Measurements from ENCODE around the gene CDH2. TPM values are rescaled to one million over a fixed set of nuclear protein-coding genes. Genes with fewer than 3 reads are reported as not detected.

CDH2 gene
- polyA plus RNA-seq, 1 donor from 2014 or later, result 199 TPM

DNA sequence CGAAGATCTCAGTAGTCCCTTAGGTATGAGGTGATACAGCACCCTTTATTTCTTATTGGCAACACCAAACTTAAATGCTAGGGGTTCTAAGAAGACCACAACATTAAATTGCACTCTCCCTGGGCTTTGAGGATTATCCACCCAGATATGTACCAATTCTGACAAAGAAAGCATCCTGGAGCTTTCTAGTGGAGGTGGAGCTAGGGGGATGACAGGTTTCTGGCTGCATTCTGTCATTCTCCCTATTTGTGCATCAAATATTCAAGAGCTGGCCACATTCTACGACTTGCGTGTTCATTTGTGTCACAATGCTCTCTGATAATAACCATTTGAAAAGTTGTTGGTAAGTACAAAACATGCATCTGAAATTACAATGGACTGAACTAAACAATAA is 111.1 kb downstream of the CDH2 start:
- H3K79me2 ChIP-seq (replicated peaks; ENCODE audit: insufficient read depth, low read length), result peaks cover 99% of the 10 kb centered on the region
- H3K36me3 ChIP-seq (ENCODE audit: insufficient read depth, low read length), result no peaks in the 10 kb centered on the region
- H3K4me3 ChIP-seq (ENCODE audit: low read length), result no peak overlapping the region
- no peaks in the 10 kb centered on the region for H3K27me3 ChIP-seq (ENCODE audit: insufficient read depth, low read depth, low read length)
- H3K9me2 ChIP-seq (ENCODE audit: insufficient read depth, low read length), result no peaks in the 10 kb centered on the region
- no peak overlapping the region for H3K9ac ChIP-seq (ENCODE audit: low read length)
- no peaks in the 10 kb centered on the region for H3K9me3 ChIP-seq (ENCODE audit: low read length)
- peaks cover 6% of the 10 kb centered on the region for H4K20me1 ChIP-seq (ENCODE audit: insufficient read depth)
- no peak overlapping the region for H3K4me2 ChIP-seq (ENCODE audit: low read length)
- H3K27ac ChIP-seq (ENCODE audit: low read length), result no peak overlapping the region
- H2AFZ ChIP-seq (ENCODE audit: low read depth, low read length), result no peak overlapping the region
- peaks cover 4% of the 10 kb centered on the region for H3F3A ChIP-seq (ENCODE audit: insufficient read depth, low read length, poor library complexity, severe bottlenecking)
- TF ChIP-seq, protein P1, sequence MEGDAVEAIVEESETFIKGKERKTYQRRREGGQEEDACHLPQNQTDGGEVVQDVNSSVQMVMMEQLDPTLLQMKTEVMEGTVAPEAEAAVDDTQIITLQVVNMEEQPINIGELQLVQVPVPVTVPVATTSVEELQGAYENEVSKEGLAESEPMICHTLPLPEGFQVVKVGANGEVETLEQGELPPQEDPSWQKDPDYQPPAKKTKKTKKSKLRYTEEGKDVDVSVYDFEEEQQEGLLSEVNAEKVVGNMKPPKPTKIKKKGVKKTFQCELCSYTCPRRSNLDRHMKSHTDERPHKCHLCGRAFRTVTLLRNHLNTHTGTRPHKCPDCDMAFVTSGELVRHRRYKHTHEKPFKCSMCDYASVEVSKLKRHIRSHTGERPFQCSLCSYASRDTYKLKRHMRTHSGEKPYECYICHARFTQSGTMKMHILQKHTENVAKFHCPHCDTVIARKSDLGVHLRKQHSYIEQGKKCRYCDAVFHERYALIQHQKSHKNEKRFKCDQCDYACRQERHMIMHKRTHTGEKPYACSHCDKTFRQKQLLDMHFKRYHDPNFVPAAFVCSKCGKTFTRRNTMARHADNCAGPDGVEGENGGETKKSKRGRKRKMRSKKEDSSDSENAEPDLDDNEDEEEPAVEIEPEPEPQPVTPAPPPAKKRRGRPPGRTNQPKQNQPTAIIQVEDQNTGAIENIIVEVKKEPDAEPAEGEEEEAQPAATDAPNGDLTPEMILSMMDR (IDR thresholded peaks at IDR 0.05; ENCODE audit: poor library complexity, severe bottlenecking), result no peak
- no peak for TF ChIP-seq POLR2AphosphoS5 (IDR thresholded peaks at IDR 0.05)
- TF ChIP-seq EP300 (conservative IDR thresholded peaks at IDR 0.05; ENCODE audit: poor library complexity, severe bottlenecking), result no peak
- no peak for TF ChIP-seq SMC3 (conservative IDR thresholded peaks at IDR 0.05; ENCODE audit: poor library complexity)
- TF ChIP-seq, protein P2, sequence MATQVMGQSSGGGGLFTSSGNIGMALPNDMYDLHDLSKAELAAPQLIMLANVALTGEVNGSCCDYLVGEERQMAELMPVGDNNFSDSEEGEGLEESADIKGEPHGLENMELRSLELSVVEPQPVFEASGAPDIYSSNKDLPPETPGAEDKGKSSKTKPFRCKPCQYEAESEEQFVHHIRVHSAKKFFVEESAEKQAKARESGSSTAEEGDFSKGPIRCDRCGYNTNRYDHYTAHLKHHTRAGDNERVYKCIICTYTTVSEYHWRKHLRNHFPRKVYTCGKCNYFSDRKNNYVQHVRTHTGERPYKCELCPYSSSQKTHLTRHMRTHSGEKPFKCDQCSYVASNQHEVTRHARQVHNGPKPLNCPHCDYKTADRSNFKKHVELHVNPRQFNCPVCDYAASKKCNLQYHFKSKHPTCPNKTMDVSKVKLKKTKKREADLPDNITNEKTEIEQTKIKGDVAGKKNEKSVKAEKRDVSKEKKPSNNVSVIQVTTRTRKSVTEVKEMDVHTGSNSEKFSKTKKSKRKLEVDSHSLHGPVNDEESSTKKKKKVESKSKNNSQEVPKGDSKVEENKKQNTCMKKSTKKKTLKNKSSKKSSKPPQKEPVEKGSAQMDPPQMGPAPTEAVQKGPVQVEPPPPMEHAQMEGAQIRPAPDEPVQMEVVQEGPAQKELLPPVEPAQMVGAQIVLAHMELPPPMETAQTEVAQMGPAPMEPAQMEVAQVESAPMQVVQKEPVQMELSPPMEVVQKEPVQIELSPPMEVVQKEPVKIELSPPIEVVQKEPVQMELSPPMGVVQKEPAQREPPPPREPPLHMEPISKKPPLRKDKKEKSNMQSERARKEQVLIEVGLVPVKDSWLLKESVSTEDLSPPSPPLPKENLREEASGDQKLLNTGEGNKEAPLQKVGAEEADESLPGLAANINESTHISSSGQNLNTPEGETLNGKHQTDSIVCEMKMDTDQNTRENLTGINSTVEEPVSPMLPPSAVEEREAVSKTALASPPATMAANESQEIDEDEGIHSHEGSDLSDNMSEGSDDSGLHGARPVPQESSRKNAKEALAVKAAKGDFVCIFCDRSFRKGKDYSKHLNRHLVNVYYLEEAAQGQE (IDR thresholded peaks at IDR 0.05; ENCODE audit: borderline replicate concordance), result no peak
- no peak for TF ChIP-seq TAF1 (IDR thresholded peaks at IDR 0.05; ENCODE audit: low read depth)
- no peak for TF ChIP-seq RAD21 (conservative IDR thresholded peaks at IDR 0.05)
- no peak for TF ChIP-seq EZH2 (IDR thresholded peaks at IDR 0.05; ENCODE audit: borderline replicate concordance, insufficient read depth, low read length, poor library complexity, severe bottlenecking)
- TF ChIP-seq MXI1 (conservative IDR thresholded peaks at IDR 0.05; ENCODE audit: poor library complexity, severe bottlenecking), result no peak

DNA sequence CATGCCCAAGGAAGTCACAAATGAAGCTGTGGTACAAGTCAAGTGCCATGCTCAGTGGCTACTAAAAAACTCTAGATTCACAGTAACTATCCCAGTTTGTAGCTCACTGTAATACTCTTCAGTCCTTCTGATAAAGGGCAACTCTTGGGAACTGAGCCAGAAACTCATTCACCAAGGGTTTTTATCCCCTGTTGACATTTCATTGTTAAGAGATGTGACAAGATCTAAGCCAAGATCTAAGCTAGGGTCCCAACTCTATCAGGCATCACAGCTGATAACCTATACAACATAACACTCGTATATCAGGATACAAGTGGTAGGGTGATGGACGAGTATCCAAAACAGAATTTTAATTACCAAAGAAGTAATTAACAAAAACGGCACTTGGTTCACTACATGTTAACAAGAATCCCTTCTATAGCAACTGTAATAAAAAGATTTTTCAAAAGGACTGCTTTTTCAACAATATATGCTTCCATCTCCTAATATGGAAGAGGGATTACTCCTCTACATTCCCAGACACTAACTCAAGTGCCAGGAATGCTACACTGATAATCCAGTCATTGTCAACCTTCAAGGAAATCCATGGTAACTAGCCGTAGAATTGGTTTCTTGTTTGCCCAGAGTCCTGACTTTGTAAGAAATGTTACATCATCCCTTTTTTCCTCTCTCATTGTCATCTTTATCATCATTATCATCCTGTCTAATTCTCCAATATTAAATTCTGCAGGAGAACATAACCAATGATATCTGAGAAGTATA is 111.7 kb downstream of the CDH2 start:
- H4K20me1 ChIP-seq (ENCODE audit: insufficient read depth), result peaks cover 6% of the 10 kb centered on the region
- no peak overlapping the region for H3K4me2 ChIP-seq (ENCODE audit: low read length)
- TF ChIP-seq POLR2AphosphoS5 (IDR thresholded peaks at IDR 0.05), result no peak
- TF ChIP-seq RAD21 (conservative IDR thresholded peaks at IDR 0.05), result no peak
- TF ChIP-seq TAF1 (IDR thresholded peaks at IDR 0.05; ENCODE audit: low read depth), result no peak
- TF ChIP-seq MXI1 (conservative IDR thresholded peaks at IDR 0.05; ENCODE audit: poor library complexity, severe bottlenecking), result no peak
- TF ChIP-seq, protein P1 (IDR thresholded peaks at IDR 0.05; ENCODE audit: poor library complexity, severe bottlenecking), result no peak
- TF ChIP-seq, protein P2 (IDR thresholded peaks at IDR 0.05; ENCODE audit: borderline replicate concordance), result no peak
- TF ChIP-seq EP300 (conservative IDR thresholded peaks at IDR 0.05; ENCODE audit: poor library complexity, severe bottlenecking), result no peak
- no peak overlapping the region for H3K4me3 ChIP-seq (ENCODE audit: low read length)
- no peaks in the 10 kb centered on the region for H3K9me2 ChIP-seq (ENCODE audit: insufficient read depth, low read length)
- no peaks in the 10 kb centered on the region for H3K27me3 ChIP-seq (ENCODE audit: insufficient read depth, low read depth, low read length)
- H2AFZ ChIP-seq (ENCODE audit: low read depth, low read length), result no peak overlapping the region
- no peaks in the 10 kb centered on the region for H3K9me3 ChIP-seq (ENCODE audit: low read length)
- peaks cover 99% of the 10 kb centered on the region for H3K79me2 ChIP-seq (replicated peaks; ENCODE audit: insufficient read depth, low read length)
- H3K27ac ChIP-seq (ENCODE audit: low read length), result no peak overlapping the region
- H3K36me3 ChIP-seq (ENCODE audit: insufficient read depth, low read length), result no peaks in the 10 kb centered on the region
- H3F3A ChIP-seq (ENCODE audit: insufficient read depth, low read length, poor library complexity, severe bottlenecking), result peaks cover 4% of the 10 kb centered on the region
- H3K9ac ChIP-seq (ENCODE audit: low read length), result no peak overlapping the region
